HFF-Myc (cell line): Measurements from ENCODE around the gene CACNB1.

ENCODE experiments used
- DNase-seq: peaks from one replicate; pipeline ENCODE4 v3.0.0-alpha.2; 2011; ENCODE audit warnings: low read depth; ENCODE audit errors: extremely low read depth
- H3K4me3 ChIP-seq: replicated peaks from 2 replicates; pipeline ENCODE4 v1.5.1; 2011; ENCODE audit warnings: low read depth, mild to moderate bottlenecking, control low read depth, low read length
- CTCF ChIP-seq: IDR thresholded peaks from 2 replicates; pipeline ENCODE4 v1.5.1; 2012; ENCODE audit warnings: mild to moderate bottlenecking, low read depth, low read length, control low read depth; ENCODE audit errors: missing control alignments

Gene CACNB1

GRCh38 chr17:39231591-39232551 lies 34.4 kb upstream of the CACNB1 start:
- DNase-seq = no peak

GRCh38 chr17:39231091-39231561 lies 33.7 kb upstream of the CACNB1 start:
- TF ChIP-seq CTCF = no peak
- H3K4me3 ChIP-seq = no peak overlapping the region
- DNase-seq = no peak

More at GRCh38 chr17:39231591-39232551, 34.4 kb upstream of the CACNB1 start:
- H3K4me3 ChIP-seq = no peak overlapping the region
- peak; percentile 76 for TF ChIP-seq CTCF

GRCh38 chr17:39230361-39230760 lies 32.9 kb upstream of the CACNB1 start:
- DNase-seq = no peak
- no peak overlapping the region for H3K4me3 ChIP-seq
- no peak for TF ChIP-seq CTCF

- no peak for DNase-seq
- TF ChIP-seq CTCF = no peak
- H3K4me3 ChIP-seq = no peak overlapping the region
Measured at GRCh38 chr17:39229274-39229913, 31.9 kb upstream of the CACNB1 start.

GRCh38 chr17:39227364-39227919 lies 30.0 kb upstream of the CACNB1 start:
- H3K4me3 ChIP-seq = no peak overlapping the region
- no peak for DNase-seq
- TF ChIP-seq CTCF = no peak

- TF ChIP-seq CTCF = no peak
- no peak for DNase-seq
- H3K4me3 ChIP-seq = peak overlapping the region; percentile 15
Measured at GRCh38 chr17:39225959-39226683, 28.7 kb upstream of the CACNB1 start.
